ENCODE measurements around the gene SEMA3D.

- TF ChIP-seq CTCF (IDR thresholded peaks at IDR 0.05) = no peak
- TF ChIP-seq POLR2A (IDR thresholded peaks at IDR 0.05) = no peak
Measured at GRCh38 chr7:85226361-85227085, 39.7 kb upstream of the SEMA3D start.
